Glomerular visceral epithelial cell (primary cell): ENCODE results near the gene GORASP2.
A peak's percentile ranks its signal among the peaks of the same experiment; 100 is the strongest.
"Not testable (repeated sequence)": the region's sequence is repeated elsewhere in the genome, so short reads cannot be mapped to it uniquely, and the experiment has no call there.

Experiments
- DNase-seq: peaks from one replicate; pipeline ENCODE4 v3.0.0-alpha.2; 2016; ENCODE audit errors: extremely low spot score

Gene GORASP2

GRCh38 chr2:170928824-170929685, at the start of gene GORASP2:
TSS of gene GORASP2 (plus strand) at chr2:170929253. CDS start at chr2:170929341, 88 bp downstream.
- DNase-seq = peak; percentile 100

GRCh38 chr2:170881840-170882239, 47.2 kb upstream of the GORASP2 start:
- no peak for DNase-seq

GRCh38 chr2:170882758-170883157, 46.3 kb upstream of the GORASP2 start:
- no peak for DNase-seq

- peak; percentile 55 for DNase-seq
Observed at GRCh38 chr2:170883683-170884082, 45.4 kb upstream of the GORASP2 start.

- DNase-seq = no peak
Observed at GRCh38 chr2:170885130-170885791, 43.8 kb upstream of the GORASP2 start.

GRCh38 chr2:170886386-170886785, 42.7 kb upstream of the GORASP2 start:
- peak; percentile 70 for DNase-seq

- no peak for DNase-seq
Observed at GRCh38 chr2:170887496-170887895, 41.6 kb upstream of the GORASP2 start.

- no peak for DNase-seq
Observed at GRCh38 chr2:170887896-170888295, 41.2 kb upstream of the GORASP2 start.

GRCh38 chr2:170891893-170892292, 37.2 kb upstream of the GORASP2 start:
- no peak for DNase-seq

- no peak for DNase-seq
Observed at GRCh38 chr2:170892391-170892951, 36.6 kb upstream of the GORASP2 start.

GRCh38 chr2:170895023-170895757, 33.9 kb upstream of the GORASP2 start:
- no peak for DNase-seq

GRCh38 chr2:170896622-170897021, 32.4 kb upstream of the GORASP2 start:
- no peak for DNase-seq

- DNase-seq = no peak
Observed at GRCh38 chr2:170897108-170897507, 31.9 kb upstream of the GORASP2 start.

GRCh38 chr2:170905864-170906263, 23.2 kb upstream of the GORASP2 start:
- DNase-seq = no peak

- no peak for DNase-seq
Observed at GRCh38 chr2:170911314-170911889, 17.7 kb upstream of the GORASP2 start.

GRCh38 chr2:170914994-170915666, 13.9 kb upstream of the GORASP2 start:
- DNase-seq = not testable (repeated sequence)

- DNase-seq = no peak
Observed at GRCh38 chr2:170917219-170917913, 11.7 kb upstream of the GORASP2 start.

- DNase-seq = no peak
Observed at GRCh38 chr2:170917957-170918356, 11.1 kb upstream of the GORASP2 start.

GRCh38 chr2:170921873-170922272, 7.2 kb upstream of the GORASP2 start:
- DNase-seq = not testable (repeated sequence)
